ENCODE data around the gene ATP13A4. TPM values are rescaled to one million over a fixed set of nuclear protein-coding genes. Genes with fewer than 3 reads are reported as not detected.

Gene ATP13A4
- total RNA-seq, 1 experiment from 2014 or later: not detected

GRCh38 chr3:193464889-193465288, 89.8 kb downstream of the ATP13A4 start:
- DNase-seq (ENCODE audit: low read depth): no peak
- in situ Hi-C loops (cut with HindIII; ENCODE audit: low pct_unique_long_range_greater_than_20kb, low sequenced_read_pairs): no loop called here

- in situ Hi-C loops (cut with HindIII; ENCODE audit: low pct_unique_long_range_greater_than_20kb, low sequenced_read_pairs): no loop called here
- no peak for DNase-seq (ENCODE audit: low read depth)
Measured at GRCh38 chr3:193457526-193457925, 97.2 kb downstream of the ATP13A4 start.

- in situ Hi-C loops (cut with HindIII; ENCODE audit: low pct_unique_long_range_greater_than_20kb, low sequenced_read_pairs): no loop called here
- peak; percentile 6 for DNase-seq (ENCODE audit: low read depth)
Measured at GRCh38 chr3:193452338-193452737, 102.4 kb downstream of the ATP13A4 start.

GRCh38 chr3:193451902-193452301, 102.8 kb downstream of the ATP13A4 start:
- in situ Hi-C loops (cut with HindIII; ENCODE audit: low pct_unique_long_range_greater_than_20kb, low sequenced_read_pairs): no loop called here
- no peak for DNase-seq (ENCODE audit: low read depth)

- DNase-seq (ENCODE audit: low read depth): no peak
- in situ Hi-C loops (cut with HindIII; ENCODE audit: low pct_unique_long_range_greater_than_20kb, low sequenced_read_pairs): no loop called here
Measured at GRCh38 chr3:193446965-193447602, 107.6 kb downstream of the ATP13A4 start.

GRCh38 chr3:193439423-193439822, 115.3 kb downstream of the ATP13A4 start:
- in situ Hi-C loops (cut with HindIII; ENCODE audit: low pct_unique_long_range_greater_than_20kb, low sequenced_read_pairs): no loop called here
- DNase-seq (ENCODE audit: low read depth): no peak

- in situ Hi-C loops (cut with HindIII; ENCODE audit: low pct_unique_long_range_greater_than_20kb, low sequenced_read_pairs): no loop called here
- no peak for DNase-seq (ENCODE audit: low read depth)
Measured at GRCh38 chr3:193418576-193419373, 135.9 kb downstream of the ATP13A4 start.

- DNase-seq (ENCODE audit: low read depth): no peak
- in situ Hi-C loops (cut with HindIII; ENCODE audit: low pct_unique_long_range_greater_than_20kb, low sequenced_read_pairs): no loop called here
Measured at GRCh38 chr3:193416629-193417028, 138.1 kb downstream of the ATP13A4 start.

GRCh38 chr3:193407688-193408087, 147.0 kb downstream of the ATP13A4 start:
- in situ Hi-C loops (cut with HindIII; ENCODE audit: low pct_unique_long_range_greater_than_20kb, low sequenced_read_pairs): no loop called here
- no peak for DNase-seq (ENCODE audit: low read depth)

- in situ Hi-C loops (cut with HindIII; ENCODE audit: low pct_unique_long_range_greater_than_20kb, low sequenced_read_pairs): no loop called here
- DNase-seq (ENCODE audit: low read depth): no peak
Measured at GRCh38 chr3:193407112-193407511, 147.6 kb downstream of the ATP13A4 start.

- DNase-seq (ENCODE audit: low read depth): no peak
- in situ Hi-C loops (cut with HindIII; ENCODE audit: low pct_unique_long_range_greater_than_20kb, low sequenced_read_pairs): no loop called here
Measured at GRCh38 chr3:193403307-193403706, 151.4 kb downstream of the ATP13A4 start.

- DNase-seq (ENCODE audit: low read depth): no peak
- in situ Hi-C loops (cut with HindIII; ENCODE audit: low pct_unique_long_range_greater_than_20kb, low sequenced_read_pairs): no loop called here
Measured at GRCh38 chr3:193400304-193400703, 154.4 kb downstream of the ATP13A4 start.

- in situ Hi-C loops (cut with HindIII; ENCODE audit: low pct_unique_long_range_greater_than_20kb, low sequenced_read_pairs): no loop called here
- no peak for DNase-seq (ENCODE audit: low read depth)
Measured at GRCh38 chr3:193396451-193397244, 158.0 kb downstream of the ATP13A4 start.

GRCh38 chr3:193391902-193392301, 162.8 kb downstream of the ATP13A4 start:
- in situ Hi-C loops (cut with HindIII; ENCODE audit: low pct_unique_long_range_greater_than_20kb, low sequenced_read_pairs): no loop called here
- DNase-seq (ENCODE audit: low read depth): peak; percentile 14

- in situ Hi-C loops (cut with HindIII; ENCODE audit: low pct_unique_long_range_greater_than_20kb, low sequenced_read_pairs): no loop called here
Measured at GRCh38 chr3:193389335-193389734, 165.4 kb downstream of the ATP13A4 start.

GRCh38 chr3:193388361-193388760, 166.3 kb downstream of the ATP13A4 start:
- DNase-seq (ENCODE audit: low read depth): no peak
- in situ Hi-C loops (cut with HindIII; ENCODE audit: low pct_unique_long_range_greater_than_20kb, low sequenced_read_pairs): no loop called here

More at GRCh38 chr3:193389335-193389734, 165.4 kb downstream of the ATP13A4 start:
- DNase-seq (ENCODE audit: low read depth): no peak

- in situ Hi-C loops (cut with HindIII; ENCODE audit: low pct_unique_long_range_greater_than_20kb, low sequenced_read_pairs): no loop called here
Measured at GRCh38 chr3:193387596-193387995, 167.1 kb downstream of the ATP13A4 start.

GRCh38 chr3:193378706-193379105, 176.0 kb downstream of the ATP13A4 start, which contains the start of gene ATP13A5:
Gene ATP13A5, minus strand, starts transcription at chr3:193378753. Its CDS starts 28 bp downstream, at chr3:193378725.
- in situ Hi-C loops (cut with HindIII; ENCODE audit: low pct_unique_long_range_greater_than_20kb, low sequenced_read_pairs): no loop called here

More at GRCh38 chr3:193387596-193387995, 167.1 kb downstream of the ATP13A4 start:
- no peak for DNase-seq (ENCODE audit: low read depth)

GRCh38 chr3:193377591-193377990, 177.1 kb downstream of the ATP13A4 start:
- no peak for DNase-seq (ENCODE audit: low read depth)
- in situ Hi-C loops (cut with HindIII; ENCODE audit: low pct_unique_long_range_greater_than_20kb, low sequenced_read_pairs): no loop called here

More at GRCh38 chr3:193378706-193379105, 176.0 kb downstream of the ATP13A4 start, which contains the start of gene ATP13A5:
- DNase-seq (ENCODE audit: low read depth): no peak

Measured in Caki2 (cell line).